AG08396 (cell line): ENCODE measurements around the gene ATG7.
A peak's percentile ranks its signal among the peaks of the same experiment; 100 is the strongest.
"Not testable (repeated sequence)": the region's sequence is repeated elsewhere in the genome, so short reads cannot be mapped to it uniquely, and the experiment has no call there.

Experiments
- DNase-seq: peaks from one replicate; pipeline ENCODE4 v3.0.0; 2012; ENCODE audit warnings: low spot score, mixed read lengths

ATG7 gene

GRCh38 chr3:11390411-11391131, 118.4 kb downstream of the ATG7 start:
- no peak for DNase-seq

GRCh38 chr3:11391174-11391879, 119.1 kb downstream of the ATG7 start:
- no peak for DNase-seq

- no peak for DNase-seq
Observed at GRCh38 chr3:11392014-11392859, 120.0 kb downstream of the ATG7 start.

DNA sequence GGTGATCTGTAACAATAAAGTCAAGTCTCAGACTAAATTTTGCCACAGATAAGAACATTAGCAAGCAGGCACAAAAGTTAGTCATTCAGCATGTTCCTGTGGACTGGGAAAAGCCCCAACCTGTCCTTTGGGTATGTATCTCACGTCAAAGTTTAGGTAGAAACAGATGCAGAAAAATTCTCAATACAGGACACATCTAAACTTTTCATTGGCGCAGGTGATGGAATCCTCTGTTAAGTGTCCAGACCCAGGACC, 120.6 kb downstream of the ATG7 start:
- DNase-seq = no peak

DNA sequence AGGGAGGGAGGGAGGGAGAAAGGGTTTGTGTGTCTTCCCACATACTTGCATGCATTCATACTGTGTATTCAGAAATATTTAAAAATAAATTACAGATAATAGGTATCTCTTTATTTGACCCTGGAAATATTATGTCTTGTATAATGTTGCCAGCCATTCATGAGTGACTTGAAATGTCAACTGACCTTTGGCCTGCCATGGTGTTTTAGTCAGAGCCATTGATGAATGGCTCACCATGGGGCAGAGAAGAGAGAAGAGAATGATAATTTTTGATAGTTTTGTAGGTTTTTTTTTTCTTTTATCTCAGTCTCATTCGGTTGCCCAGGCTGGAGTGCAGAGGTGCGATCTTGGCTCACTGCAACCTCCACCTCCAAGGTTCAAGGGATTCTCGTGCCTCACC, 121.2 kb downstream of the ATG7 start:
- DNase-seq = no peak

DNA sequence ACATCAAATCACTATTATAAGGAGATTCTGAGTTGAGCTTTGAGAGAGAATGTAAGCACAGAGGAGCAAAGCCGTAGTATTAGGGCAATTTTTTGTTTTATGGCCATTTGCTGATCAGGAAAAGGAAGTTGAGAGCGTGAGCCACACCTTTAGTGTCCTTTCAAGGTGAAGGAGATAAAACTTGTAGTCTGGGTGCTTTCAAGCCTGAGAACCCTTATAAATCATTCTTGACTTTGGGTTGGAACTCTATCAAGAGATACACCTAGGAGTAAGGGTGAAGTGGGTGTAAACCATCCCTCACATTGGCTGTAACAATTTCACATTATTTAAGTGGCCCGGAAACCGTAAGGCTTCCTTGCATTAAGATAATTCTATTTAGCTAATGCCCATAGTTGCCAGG, 122.2 kb downstream of the ATG7 start:
- no peak for DNase-seq

GRCh38 chr3:11400213-11400612, 128.0 kb downstream of the ATG7 start:
- no peak for DNase-seq

GRCh38 chr3:11401434-11401833, 129.2 kb downstream of the ATG7 start:
- DNase-seq = no peak

GRCh38 chr3:11405323-11405722, 133.1 kb downstream of the ATG7 start:
- no peak for DNase-seq

- DNase-seq = no peak
Observed at GRCh38 chr3:11407644-11408043, 135.4 kb downstream of the ATG7 start.

DNA sequence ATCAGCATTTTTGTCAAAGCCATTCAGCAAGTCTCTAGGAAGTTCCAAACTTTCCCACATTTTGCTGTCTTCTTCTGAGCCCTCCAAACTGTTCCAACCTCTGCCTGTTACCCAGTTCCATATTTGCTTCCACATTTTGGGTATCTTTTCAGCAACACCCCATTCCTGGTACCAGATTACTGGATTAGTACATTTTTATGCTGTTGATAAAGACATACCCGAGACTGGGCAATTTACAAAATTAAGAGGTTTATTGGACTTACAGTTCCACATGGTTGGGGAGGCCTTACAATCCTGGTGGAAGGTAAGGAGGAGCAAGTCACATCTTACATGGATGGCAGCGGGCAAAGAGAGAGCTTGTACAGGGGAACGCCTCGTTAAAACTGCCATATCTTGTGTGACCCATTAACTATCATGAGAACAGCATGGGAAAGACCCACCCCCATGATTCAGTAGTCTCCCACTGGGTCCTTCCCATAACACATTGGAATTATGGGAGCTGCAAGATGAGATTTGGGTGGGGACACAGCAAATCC, 136.2 kb downstream of the ATG7 start:
- DNase-seq = not testable (repeated sequence)

DNA sequence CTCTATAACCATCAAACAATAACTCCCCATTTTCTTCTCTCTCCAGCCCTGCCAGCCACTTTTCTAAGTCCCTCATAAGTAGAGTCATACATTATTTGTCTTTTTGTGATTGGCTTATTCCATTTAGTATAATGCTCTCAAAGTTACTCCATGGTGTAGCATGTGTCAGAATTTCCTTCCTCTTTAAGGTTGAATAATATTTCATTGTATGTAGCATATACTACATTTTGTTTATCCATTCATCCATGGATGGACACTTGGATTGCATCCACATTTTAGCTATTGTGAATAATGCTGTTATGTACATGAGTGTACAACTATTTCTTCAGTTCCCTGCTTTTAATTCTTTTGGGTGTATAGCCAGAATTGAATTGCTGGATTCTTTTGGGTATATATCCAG, 138.4 kb downstream of the ATG7 start:
- DNase-seq = no peak

DNA sequence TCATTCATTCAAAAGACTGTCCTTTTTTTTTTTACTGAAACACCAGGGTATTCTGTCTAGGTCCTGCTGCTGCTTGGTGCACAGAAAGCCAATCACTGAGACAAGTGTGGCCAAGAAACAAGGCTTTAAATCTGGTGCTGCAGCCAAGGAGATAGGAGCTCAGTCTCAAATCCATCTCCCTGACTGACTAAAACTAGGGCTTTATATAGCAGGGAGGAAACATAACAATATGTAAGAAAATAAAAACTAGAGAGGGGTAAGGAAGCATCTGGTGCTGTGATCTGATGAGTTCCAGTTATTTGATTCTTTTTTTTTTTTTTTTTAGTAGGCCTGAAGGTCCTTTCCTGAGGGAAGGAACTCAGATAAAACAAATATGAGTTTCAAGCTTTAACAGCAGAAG, 139.8 kb downstream of the ATG7 start:
- DNase-seq = no peak

GRCh38 chr3:11413071-11413470, 140.9 kb downstream of the ATG7 start:
- DNase-seq = no peak

- DNase-seq = no peak
Observed at GRCh38 chr3:11415099-11415498, 142.9 kb downstream of the ATG7 start.

GRCh38 chr3:11420066-11420465, 147.9 kb downstream of the ATG7 start:
- DNase-seq = no peak

- no peak for DNase-seq
Observed at GRCh38 chr3:11422291-11422690, 150.1 kb downstream of the ATG7 start.

DNA sequence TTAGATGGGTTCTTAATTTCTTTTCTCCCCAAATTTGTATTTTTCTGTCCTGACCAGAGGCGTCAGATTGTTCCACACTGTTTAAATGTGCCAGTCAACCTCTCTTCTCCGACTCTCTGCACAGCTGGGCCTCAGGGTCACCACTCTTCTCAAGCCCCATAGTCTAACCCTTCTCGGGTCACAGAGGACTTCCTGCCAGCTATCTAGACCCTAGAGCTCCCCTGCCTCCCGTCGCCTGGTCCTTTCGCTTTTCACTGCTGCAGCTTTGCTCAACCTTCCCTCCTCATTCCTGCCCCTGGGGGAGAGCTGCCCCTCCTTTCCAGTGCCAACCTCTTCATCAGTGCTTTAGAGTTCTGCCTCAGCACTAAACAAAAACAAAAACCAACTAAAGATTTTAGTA, 151.7 kb downstream of the ATG7 start:
- DNase-seq = no peak

DNA sequence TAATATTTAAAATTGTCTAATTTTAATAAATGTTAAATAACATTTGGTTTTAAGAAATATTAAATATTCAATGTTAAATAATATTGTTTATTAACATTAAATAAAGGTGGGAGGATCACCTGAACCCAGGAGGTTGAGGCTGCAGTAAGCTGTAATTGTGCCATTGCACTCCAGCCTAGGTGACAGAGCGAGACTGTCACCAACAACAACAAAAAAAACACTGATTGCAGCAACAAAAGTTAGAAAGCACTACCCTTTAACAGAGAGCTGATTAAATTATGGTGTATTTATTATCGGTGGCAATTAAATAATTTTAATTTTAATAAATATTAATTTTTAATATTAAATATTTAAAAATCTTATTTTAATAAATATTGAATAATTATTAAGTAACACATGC, 152.1 kb downstream of the ATG7 start:
- DNase-seq = no peak

GRCh38 chr3:11430207-11430606, 158.0 kb downstream of the ATG7 start:
- no peak for DNase-seq

DNA sequence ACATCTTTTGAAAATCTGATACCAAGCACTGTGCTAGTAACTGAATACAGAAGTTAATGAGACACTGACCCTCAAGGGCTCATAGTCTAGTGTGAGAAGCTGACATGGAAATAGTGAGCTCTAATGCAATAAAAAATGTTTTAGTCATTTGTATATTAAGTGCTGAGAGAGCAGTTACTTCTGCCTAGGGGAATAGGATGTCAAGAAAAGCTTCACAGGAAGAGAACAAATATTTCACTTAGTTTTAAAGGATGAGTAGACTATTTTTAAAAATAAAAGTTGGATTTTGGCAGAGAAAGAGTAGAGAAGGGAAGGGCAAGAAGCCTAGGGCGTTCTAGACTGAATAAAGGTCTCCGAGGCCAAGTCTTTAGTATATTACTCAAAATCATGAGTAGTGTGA, 158.4 kb downstream of the ATG7 start:
- no peak for DNase-seq

GRCh38 chr3:11431319-11431718, 159.1 kb downstream of the ATG7 start:
- no peak for DNase-seq

DNA sequence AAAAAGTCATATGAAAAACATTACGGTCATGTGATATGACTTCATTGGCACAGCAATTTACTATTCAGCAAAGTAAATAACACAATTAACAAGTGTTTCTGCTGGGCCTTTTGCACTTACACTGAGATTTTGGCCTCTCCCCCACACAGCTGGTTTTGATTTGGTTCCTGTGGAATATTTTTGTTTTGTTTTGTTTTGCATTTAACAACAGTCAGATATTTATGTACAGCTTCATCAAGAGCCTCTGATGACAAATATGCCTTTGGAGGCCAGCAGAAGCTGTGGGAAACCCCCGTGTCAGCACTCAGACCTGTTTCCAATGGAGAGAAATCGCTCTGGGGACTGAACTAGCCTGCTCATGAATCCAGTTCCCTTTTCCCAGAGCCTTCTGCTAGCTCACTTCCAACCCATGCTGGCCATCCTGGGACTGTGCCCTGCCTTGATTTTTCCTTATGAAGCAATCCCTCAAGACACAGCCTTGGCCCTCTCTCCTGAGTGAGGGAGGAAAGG, 161.9 kb downstream of the ATG7 start:
- DNase-seq = peak; percentile 54
